ENCODE results near the gene TBC1D4.
"Not testable (repeated sequence)": the region's sequence is repeated elsewhere in the genome, so short reads cannot be mapped to it uniquely, and the experiment has no call there.

Gene TBC1D4

DNA sequence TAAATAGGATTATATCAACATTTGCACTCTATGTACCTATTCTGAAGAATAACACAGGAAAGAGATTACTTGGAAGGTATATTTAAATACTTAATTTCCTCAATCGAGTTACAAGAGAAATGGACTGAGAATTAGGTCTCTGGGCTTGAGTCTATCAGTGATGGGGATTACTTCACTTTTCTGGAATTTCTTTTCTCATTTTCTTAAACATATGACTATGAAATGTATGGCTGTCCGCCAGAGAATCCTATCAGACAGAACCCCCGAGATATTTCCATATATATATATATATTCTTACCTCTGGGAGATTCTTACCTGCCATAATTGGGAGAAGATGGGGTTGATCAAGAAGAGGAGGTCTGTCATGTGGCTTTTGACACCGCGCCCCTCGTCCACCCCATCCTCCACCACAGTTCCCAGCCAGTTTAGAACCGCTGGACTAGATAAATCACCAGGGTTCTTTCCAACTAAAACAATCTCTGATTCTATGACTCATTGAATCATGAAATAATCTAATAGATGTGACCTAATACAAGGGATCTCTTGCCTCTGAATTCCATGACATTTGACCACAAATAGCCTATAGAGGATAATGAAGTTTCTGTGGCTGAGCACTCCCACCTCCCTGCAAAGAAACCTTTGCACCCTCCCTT, 231.3 kb downstream of the TBC1D4 start:
- FAIRE-seq: no peak

DNA sequence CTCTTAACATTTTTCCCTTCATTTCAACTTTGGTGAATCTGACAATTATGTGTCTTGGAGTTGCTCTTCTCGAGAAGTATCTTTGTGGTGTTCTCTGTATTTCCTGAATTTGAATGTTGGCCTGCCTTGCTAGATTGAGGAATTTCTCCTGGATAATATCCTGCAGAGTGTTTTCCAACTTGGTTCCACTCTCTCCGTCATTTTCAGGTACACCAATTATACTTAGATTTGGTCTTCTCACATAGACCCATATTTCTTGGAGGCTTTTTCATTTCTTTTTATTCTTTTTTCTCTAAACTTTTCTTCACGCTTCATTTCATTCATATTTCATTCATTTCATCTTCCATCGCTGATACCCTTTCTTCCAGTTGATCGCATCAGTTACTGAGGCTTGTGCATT, 236.4 kb downstream of the TBC1D4 start:
- DNase-seq (ENCODE audit: insufficient read length, low spot score); FAIRE-seq: not testable (repeated sequence)

More for the DNA sequence above, 231.3 kb downstream of the TBC1D4 start:
- DNase-seq (ENCODE audit: insufficient read length, low spot score): no peak

DNA sequence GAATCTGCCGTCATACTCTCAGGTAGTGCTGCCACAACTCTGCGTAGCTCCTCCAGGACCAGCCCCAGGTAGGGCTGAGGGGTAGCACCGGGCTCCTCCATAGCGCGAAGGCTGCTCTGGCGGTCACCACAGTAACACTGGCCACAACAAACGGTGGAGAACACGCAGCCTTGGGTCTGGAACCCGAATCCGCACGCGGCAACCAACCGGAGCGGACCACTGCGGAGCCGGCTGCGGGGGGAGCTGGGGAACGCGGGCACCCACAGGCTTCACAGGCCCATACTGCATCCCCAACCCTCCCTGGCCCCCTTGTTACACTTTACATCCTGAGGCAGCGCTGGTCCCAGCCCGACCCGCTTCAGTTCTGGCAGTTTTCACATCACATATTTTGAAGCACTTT, 241.7 kb downstream of the TBC1D4 start:
- DNase-seq (ENCODE audit: insufficient read length, low spot score); FAIRE-seq: not testable (repeated sequence)

DNA sequence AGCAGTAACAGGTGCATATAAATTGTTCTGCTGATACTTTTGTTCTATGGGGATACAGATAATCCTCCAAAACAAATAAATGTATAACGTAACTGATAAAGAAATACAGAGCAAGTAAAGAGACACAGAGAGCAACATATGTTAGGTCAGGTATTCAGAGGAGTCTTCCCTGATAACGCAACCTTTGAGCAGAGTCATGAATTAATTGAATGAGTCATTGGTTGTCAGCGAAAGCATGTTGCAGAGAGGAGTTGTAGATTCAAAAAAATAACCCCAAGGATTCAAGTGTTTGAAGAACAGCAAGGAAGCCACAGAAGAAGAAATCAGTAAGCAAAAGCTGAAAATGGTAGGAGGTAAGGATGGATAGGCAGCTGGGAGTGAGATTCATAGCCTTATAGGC, 245.2 kb downstream of the TBC1D4 start:
- FAIRE-seq (no peak), DNase-seq (ENCODE audit: insufficient read length, low spot score) (no peak)
